AG09309 (cell line): ENCODE data around the gene MB.
"Not testable (repeated sequence)": the region's sequence is repeated elsewhere in the genome, so short reads cannot be mapped to it uniquely, and the experiment has no call there.

ENCODE experiments used
- DNase-seq: peaks from one replicate; pipeline ENCODE4 v3.0.0-alpha.2; 2010; ENCODE audit warnings: low read depth
- H3K4me3 ChIP-seq: 2 replicates; pipeline ENCODE4 v1.5.1; 2011; ENCODE audit warnings: mild to moderate bottlenecking, low read depth, low read length, moderate library complexity; ENCODE audit not compliant: control insufficient read depth
- TF ChIP-seq, protein P1 (sequence below): IDR thresholded peaks from 2 replicates; pipeline ENCODE4 v1.5.1; 2011; ENCODE audit warnings: mild to moderate bottlenecking, low read depth, low read length, inconsistent platforms; ENCODE audit not compliant: insufficient read depth, control insufficient read depth; ENCODE audit errors: missing control alignments

MB gene

DNA sequence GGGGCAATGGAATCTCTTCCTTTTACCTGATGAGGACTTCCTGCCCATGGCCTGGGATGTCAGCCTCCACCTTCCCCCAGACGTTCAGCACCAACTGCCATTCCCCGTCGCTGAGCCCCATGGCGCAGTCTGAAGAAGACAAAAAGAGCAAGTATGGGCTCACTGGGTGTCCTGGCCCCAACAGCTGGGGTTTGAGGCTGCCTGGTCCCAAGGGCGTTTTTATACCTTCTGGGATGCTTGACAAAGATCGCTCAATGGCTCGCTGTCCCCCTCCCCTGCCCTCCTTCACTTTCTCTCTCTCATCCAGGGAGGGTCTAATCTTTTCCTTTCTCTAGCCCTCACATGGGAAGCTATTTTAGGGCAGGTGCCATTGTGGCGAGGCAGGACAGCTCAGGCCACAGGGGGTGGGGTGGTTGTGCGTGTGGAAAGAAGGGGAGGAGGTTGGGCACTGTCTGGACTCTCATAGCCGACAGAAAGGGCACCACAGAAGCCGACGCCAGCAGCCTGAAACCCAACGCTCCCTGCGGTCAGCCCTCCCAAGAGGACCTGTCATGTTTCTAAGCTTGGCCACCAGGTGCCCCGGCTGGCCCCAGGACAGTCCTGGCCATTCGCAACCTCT, at the start of gene MB:
Gene MB, minus strand, starts transcription at position 193 of the 619 bp plus-strand sequence. Its CDS starts 72 bp downstream, at position 121.
- H3K4me3 ChIP-seq = no peak within 1 kb of the TSS
- TF ChIP-seq, protein P1, sequence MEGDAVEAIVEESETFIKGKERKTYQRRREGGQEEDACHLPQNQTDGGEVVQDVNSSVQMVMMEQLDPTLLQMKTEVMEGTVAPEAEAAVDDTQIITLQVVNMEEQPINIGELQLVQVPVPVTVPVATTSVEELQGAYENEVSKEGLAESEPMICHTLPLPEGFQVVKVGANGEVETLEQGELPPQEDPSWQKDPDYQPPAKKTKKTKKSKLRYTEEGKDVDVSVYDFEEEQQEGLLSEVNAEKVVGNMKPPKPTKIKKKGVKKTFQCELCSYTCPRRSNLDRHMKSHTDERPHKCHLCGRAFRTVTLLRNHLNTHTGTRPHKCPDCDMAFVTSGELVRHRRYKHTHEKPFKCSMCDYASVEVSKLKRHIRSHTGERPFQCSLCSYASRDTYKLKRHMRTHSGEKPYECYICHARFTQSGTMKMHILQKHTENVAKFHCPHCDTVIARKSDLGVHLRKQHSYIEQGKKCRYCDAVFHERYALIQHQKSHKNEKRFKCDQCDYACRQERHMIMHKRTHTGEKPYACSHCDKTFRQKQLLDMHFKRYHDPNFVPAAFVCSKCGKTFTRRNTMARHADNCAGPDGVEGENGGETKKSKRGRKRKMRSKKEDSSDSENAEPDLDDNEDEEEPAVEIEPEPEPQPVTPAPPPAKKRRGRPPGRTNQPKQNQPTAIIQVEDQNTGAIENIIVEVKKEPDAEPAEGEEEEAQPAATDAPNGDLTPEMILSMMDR = no peak
- no peak for DNase-seq

DNA sequence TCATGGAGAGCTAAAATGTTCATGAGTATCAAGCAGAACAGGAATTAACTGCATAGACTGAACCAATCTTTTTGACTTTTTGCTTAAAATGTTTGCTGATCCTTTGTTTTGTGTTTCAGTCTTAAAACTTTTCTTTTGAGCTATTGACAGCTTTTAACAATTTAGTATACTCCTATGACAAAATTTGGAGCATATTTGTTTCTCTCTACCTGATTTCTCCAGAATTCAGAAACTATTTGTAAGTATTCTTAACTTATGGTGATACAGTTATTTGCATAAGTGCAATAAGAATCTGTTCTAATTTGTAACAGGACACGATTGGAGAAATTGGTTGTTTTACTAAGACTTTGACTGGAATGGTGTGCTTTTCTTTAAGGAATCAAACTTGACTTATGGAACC, 49.6 kb upstream of the MB start:
- not testable (repeated sequence) for DNase-seq, H3K4me3 ChIP-seq

DNA sequence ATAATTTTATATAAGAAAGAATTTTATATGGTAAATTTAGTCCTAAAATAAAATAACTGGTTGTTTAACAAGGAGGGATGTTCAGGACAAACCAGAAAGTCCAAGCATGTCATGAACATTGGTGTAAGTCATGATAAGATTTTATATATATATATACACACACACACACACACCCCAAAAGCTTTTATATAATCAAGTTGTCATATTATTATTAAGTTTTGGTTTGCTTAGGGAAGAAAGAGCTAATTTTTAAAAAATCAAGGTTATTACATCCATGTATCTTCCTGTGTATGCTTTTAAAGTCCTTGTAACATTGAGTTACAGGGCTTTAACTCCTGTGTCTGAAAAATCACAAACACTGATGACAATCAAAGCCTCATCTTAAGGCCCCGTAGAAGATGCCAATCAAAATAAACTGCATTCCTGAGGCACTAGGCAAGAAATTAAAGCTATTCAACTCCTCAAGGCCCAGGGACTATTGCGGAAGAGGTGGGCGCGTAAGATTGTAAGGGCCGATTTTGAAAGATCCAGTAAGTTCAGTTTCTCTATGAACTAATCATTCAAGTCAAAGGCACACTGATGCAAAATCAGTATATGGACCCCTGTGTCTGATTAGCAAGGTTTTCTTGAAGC, 47.9 kb upstream of the MB start:
- no peak for DNase-seq
- no peak overlapping the region for H3K4me3 ChIP-seq
- TF ChIP-seq, protein P1 = no peak

DNA sequence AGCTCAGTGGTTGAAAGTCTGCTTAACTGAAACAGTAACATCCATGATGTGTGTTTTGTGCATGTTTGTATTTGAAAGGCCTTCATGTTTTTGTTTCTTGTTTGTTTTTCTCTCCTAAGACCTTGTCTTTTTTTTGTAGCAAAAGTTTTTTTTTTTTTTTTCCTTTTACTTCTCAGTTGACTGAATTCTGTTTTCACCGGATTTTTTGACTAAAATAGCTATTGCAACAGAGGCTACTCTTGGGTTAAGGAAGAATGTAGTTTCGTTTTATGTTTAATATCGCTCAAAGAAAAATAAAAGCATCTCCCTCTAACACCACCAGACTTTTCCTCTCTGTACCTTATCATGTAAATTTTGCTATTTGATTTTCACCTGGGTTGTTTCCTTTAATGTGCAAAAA, 46.2 kb upstream of the MB start:
- TF ChIP-seq, protein P1 = no peak
- no peak for DNase-seq
- H3K4me3 ChIP-seq = no peak overlapping the region

DNA sequence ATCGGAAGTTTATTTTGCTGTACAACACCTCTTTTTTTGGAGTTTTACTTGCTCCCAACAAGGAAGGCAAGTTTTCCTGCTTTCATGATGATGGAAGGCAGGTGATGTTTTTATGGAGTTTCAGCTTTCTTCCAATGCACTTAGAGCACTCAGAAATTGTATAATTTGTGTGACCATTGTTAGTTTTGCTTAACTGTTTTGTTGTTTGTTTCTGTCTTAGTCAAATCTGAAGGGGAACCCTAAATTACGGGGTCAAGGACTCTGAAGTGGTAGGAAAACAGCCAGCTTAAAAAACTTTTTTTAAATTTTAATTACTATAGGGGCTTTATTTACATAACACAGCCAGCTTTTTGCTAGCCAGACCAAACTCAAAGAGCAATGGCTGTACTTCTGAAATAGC, 45.8 kb upstream of the MB start:
- DNase-seq = no peak
- no peak overlapping the region for H3K4me3 ChIP-seq
- TF ChIP-seq, protein P1 = no peak

DNA sequence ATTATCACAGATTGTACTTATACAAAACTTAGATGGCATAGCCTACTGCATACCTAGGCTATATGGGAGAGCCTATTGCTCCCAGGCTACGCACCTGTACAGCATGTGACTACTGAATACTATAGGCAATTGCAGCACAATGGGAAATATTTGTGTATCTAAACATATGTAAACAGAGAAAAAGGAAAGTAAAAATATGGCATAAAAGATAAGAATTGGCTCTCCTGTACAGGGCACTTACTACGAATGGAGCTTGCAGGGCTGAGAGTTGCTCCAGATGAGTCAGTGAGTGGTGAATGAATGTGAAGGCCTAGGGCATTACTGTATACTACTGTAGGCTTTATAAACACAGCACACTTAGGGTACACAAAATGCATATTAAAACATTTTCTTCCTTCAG, 44.3 kb upstream of the MB start:
- DNase-seq = no peak
- H3K4me3 ChIP-seq = no peak overlapping the region
- TF ChIP-seq, protein P1 = no peak

DNA sequence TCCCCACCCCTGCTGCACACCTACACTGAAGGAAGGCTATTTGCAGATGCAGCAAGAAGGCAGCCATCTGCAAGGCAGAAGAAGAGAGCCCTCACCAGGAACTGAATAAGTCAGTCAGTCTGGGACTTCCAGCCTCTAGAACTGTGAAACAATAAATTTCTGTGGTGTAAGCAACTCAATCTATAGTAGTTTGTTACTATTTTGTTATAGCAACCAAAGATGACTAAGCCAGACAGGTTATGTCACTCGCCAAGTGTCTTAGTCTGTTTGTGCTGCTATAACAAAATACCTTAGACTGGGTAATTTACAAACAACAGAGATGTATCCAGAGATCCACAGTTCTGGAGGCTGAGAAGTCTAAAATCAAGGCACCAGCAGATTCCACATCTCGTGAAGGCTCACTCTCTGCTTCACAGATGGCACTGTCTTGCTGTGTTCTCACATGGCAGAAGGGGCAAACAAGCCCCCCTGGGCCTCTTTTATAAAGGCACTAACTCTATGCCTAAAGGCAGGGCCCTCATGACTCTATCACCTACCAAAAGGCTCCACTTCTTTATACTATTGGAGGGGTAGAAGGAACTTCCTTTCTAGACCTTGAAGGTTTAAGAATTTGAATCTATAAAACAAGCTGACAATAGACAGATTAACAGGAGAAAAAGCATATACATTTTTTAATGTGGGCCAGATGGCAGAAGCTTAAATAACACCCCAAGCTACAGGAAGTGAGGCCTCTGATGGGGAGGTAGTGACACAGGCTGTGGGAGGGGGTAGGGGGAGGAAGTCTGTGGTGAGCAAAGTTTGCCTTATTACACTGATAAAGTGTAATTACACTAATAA, 43.4 kb upstream of the MB start:
- no peak for DNase-seq
- TF ChIP-seq, protein P1 = no peak
- H3K4me3 ChIP-seq = no peak overlapping the region
